GM21360 (cell line): ENCODE data around the gene NDUFA9.

Experiments used
- ATAC-seq: cut with Tn5 transposase; IDR thresholded peaks from one replicate; pipeline ENCODE4 v1.9.1; 2021; ENCODE audit warnings: mild to moderate bottlenecking, moderate library complexity; ENCODE audit not compliant: unreplicated experiment

The NDUFA9 gene

GRCh38 chr12:4690760-4691159 lies 41.8 kb downstream of the NDUFA9 start:
- ATAC-seq = no peak
